ENCODE data around the gene PATL2.
"Not testable (repeated sequence)": the region's sequence is repeated elsewhere in the genome, so short reads cannot be mapped to it uniquely, and the experiment has no call there.

The PATL2 gene

GRCh38 chr15:44633603-44634002 lies 77.5 kb downstream of the PATL2 start:
- no peak overlapping the region for H3K4me3 ChIP-seq (ENCODE audit: low read depth, low read length)
- TF ChIP-seq MYC (IDR thresholded peaks at IDR 0.05; ENCODE audit: low read depth, low read length) (no peak), POLR2A (IDR thresholded peaks at IDR 0.05; ENCODE audit: extremely low read depth, insufficient read length) (no peak), MAX (IDR thresholded peaks at IDR 0.05; ENCODE audit: low read depth, low read length) (no peak), CTCF (IDR thresholded peaks at IDR 0.05; ENCODE audit: low read depth, low read length) (no peak)
- DNase-seq (ENCODE audit: low read depth): peak; percentile 38

- not testable (repeated sequence) for H3K4me3 ChIP-seq (ENCODE audit: low read depth, low read length)
- peak; percentile 20 for DNase-seq (ENCODE audit: low read depth)
These were observed 85.8 kb downstream of the PATL2 start for GRCh38 chr15:44625286-44625685.

- TF ChIP-seq MAX (IDR thresholded peaks at IDR 0.05; ENCODE audit: low read depth, low read length): no peak
- no peak for TF ChIP-seq POLR2A (IDR thresholded peaks at IDR 0.05; ENCODE audit: extremely low read depth, insufficient read length)
- TF ChIP-seq MYC (IDR thresholded peaks at IDR 0.05; ENCODE audit: low read depth, low read length): no peak
- TF ChIP-seq CTCF (IDR thresholded peaks at IDR 0.05; ENCODE audit: low read depth, low read length): no peak
- H3K4me3 ChIP-seq (ENCODE audit: low read depth, low read length): no peak overlapping the region
- no peak for DNase-seq (ENCODE audit: low read depth)
These were observed 87.9 kb downstream of the PATL2 start for GRCh38 chr15:44623178-44623577.

- TF ChIP-seq POLR2A (IDR thresholded peaks at IDR 0.05; ENCODE audit: extremely low read depth, insufficient read length) (no peak), MAX (IDR thresholded peaks at IDR 0.05; ENCODE audit: low read depth, low read length) (no peak), MYC (IDR thresholded peaks at IDR 0.05; ENCODE audit: low read depth, low read length) (no peak), CTCF (IDR thresholded peaks at IDR 0.05; ENCODE audit: low read depth, low read length) (no peak)
- no peak for DNase-seq (ENCODE audit: low read depth)
These were observed 91.0 kb downstream of the PATL2 start for GRCh38 chr15:44620081-44620480.

GRCh38 chr15:44616974-44617373 lies 94.1 kb downstream of the PATL2 start:
- TF ChIP-seq CTCF (IDR thresholded peaks at IDR 0.05; ENCODE audit: low read depth, low read length) (no peak), MYC (IDR thresholded peaks at IDR 0.05; ENCODE audit: low read depth, low read length) (no peak), MAX (IDR thresholded peaks at IDR 0.05; ENCODE audit: low read depth, low read length) (no peak), POLR2A (IDR thresholded peaks at IDR 0.05; ENCODE audit: extremely low read depth, insufficient read length) (no peak)
- H3K4me3 ChIP-seq (ENCODE audit: low read depth, low read length): no peak overlapping the region
- DNase-seq (ENCODE audit: low read depth): no peak

More at GRCh38 chr15:44620081-44620480, 91.0 kb downstream of the PATL2 start:
- H3K4me3 ChIP-seq (ENCODE audit: low read depth, low read length): no peak overlapping the region

Measured in NB4 (cell line).